ENCODE results near the gene SYK. TPM values are rescaled to one million over a fixed set of nuclear protein-coding genes. Genes with fewer than 3 reads are reported as not detected.
A peak's percentile ranks its signal among the peaks of the same experiment; 100 is the strongest.
"Not testable (repeated sequence)": the region's sequence is repeated elsewhere in the genome, so short reads cannot be mapped to it uniquely, and the experiment has no call there.

SYK gene
- 4.4 and 11.8 TPM in 2 replicates for total RNA-seq (2014; rRNA removed; shearing (Covaris generic); ENCODE audit: low replicate concordance)

- in situ Hi-C loops (cut with HindIII; ENCODE audit: low pct_unique_long_range_greater_than_20kb, low sequenced_read_pairs) = no loop called here
- DNase-seq (ENCODE audit: low read depth) = peak; percentile 45
These were observed at the start of gene SYK for GRCh38 chr9:90801241-90801972. Gene SYK (plus strand): TSS chr9:90801819. CDS start chr9:90843899, 42,080 bp downstream.

GRCh38 chr9:90755514-90756371, 45.9 kb upstream of the SYK start:
- in situ Hi-C loops (cut with HindIII; ENCODE audit: low pct_unique_long_range_greater_than_20kb, low sequenced_read_pairs) = not testable (repeated sequence)

GRCh38 chr9:90760577-90760976, 41.0 kb upstream of the SYK start:
- DNase-seq (ENCODE audit: low read depth); in situ Hi-C loops (cut with HindIII; ENCODE audit: low pct_unique_long_range_greater_than_20kb, low sequenced_read_pairs): not testable (repeated sequence)

More at GRCh38 chr9:90755514-90756371, 45.9 kb upstream of the SYK start:
- peak; percentile 56 for DNase-seq (ENCODE audit: low read depth)

GRCh38 chr9:90766731-90767130, 34.9 kb upstream of the SYK start:
- no peak for DNase-seq (ENCODE audit: low read depth)

GRCh38 chr9:90767523-90768100, 34.0 kb upstream of the SYK start:
- in situ Hi-C loops (cut with HindIII; ENCODE audit: low pct_unique_long_range_greater_than_20kb, low sequenced_read_pairs) = no loop called here
- peak; percentile 14 for DNase-seq (ENCODE audit: low read depth)

More at GRCh38 chr9:90766731-90767130, 34.9 kb upstream of the SYK start:
- in situ Hi-C loops (cut with HindIII; ENCODE audit: low pct_unique_long_range_greater_than_20kb, low sequenced_read_pairs) = no loop called here

- no peak for DNase-seq (ENCODE audit: low read depth)
- in situ Hi-C loops (cut with HindIII; ENCODE audit: low pct_unique_long_range_greater_than_20kb, low sequenced_read_pairs) = no loop called here
These were observed 31.4 kb upstream of the SYK start for GRCh38 chr9:90770182-90770738.

- DNase-seq (ENCODE audit: low read depth) = no peak
- in situ Hi-C loops (cut with HindIII; ENCODE audit: low pct_unique_long_range_greater_than_20kb, low sequenced_read_pairs) = no loop called here
These were observed 30.7 kb upstream of the SYK start for GRCh38 chr9:90770927-90771326.

GRCh38 chr9:90772386-90772785, 29.2 kb upstream of the SYK start:
- no peak for DNase-seq (ENCODE audit: low read depth)
- in situ Hi-C loops (cut with HindIII; ENCODE audit: low pct_unique_long_range_greater_than_20kb, low sequenced_read_pairs) = no loop called here

- in situ Hi-C loops (cut with HindIII; ENCODE audit: low pct_unique_long_range_greater_than_20kb, low sequenced_read_pairs) = no loop called here
- DNase-seq (ENCODE audit: low read depth) = no peak
These were observed 28.0 kb upstream of the SYK start for GRCh38 chr9:90773617-90774016.

- no peak for DNase-seq (ENCODE audit: low read depth)
- in situ Hi-C loops (cut with HindIII; ENCODE audit: low pct_unique_long_range_greater_than_20kb, low sequenced_read_pairs) = no loop called here
These were observed 27.5 kb upstream of the SYK start for GRCh38 chr9:90774071-90774470.

- DNase-seq (ENCODE audit: low read depth) = no peak
- in situ Hi-C loops (cut with HindIII; ENCODE audit: low pct_unique_long_range_greater_than_20kb, low sequenced_read_pairs) = no loop called here
These were observed 26.9 kb upstream of the SYK start for GRCh38 chr9:90774682-90775081.

- DNase-seq (ENCODE audit: low read depth) = no peak
- in situ Hi-C loops (cut with HindIII; ENCODE audit: low pct_unique_long_range_greater_than_20kb, low sequenced_read_pairs) = no loop called here
These were observed 26.0 kb upstream of the SYK start for GRCh38 chr9:90775657-90776056.

GRCh38 chr9:90778746-90779145, 22.9 kb upstream of the SYK start:
- no peak for DNase-seq (ENCODE audit: low read depth)
- in situ Hi-C loops (cut with HindIII; ENCODE audit: low pct_unique_long_range_greater_than_20kb, low sequenced_read_pairs) = no loop called here

- in situ Hi-C loops (cut with HindIII; ENCODE audit: low pct_unique_long_range_greater_than_20kb, low sequenced_read_pairs) = no loop called here
- no peak for DNase-seq (ENCODE audit: low read depth)
These were observed 18.1 kb upstream of the SYK start for GRCh38 chr9:90783552-90783951.

GRCh38 chr9:90783964-90784363, 17.7 kb upstream of the SYK start:
- no peak for DNase-seq (ENCODE audit: low read depth)
- in situ Hi-C loops (cut with HindIII; ENCODE audit: low pct_unique_long_range_greater_than_20kb, low sequenced_read_pairs) = no loop called here

- in situ Hi-C loops (cut with HindIII; ENCODE audit: low pct_unique_long_range_greater_than_20kb, low sequenced_read_pairs) = no loop called here
- DNase-seq (ENCODE audit: low read depth) = no peak
These were observed 13.7 kb upstream of the SYK start for GRCh38 chr9:90787771-90788460.

- in situ Hi-C loops (cut with HindIII; ENCODE audit: low pct_unique_long_range_greater_than_20kb, low sequenced_read_pairs); DNase-seq (ENCODE audit: low read depth): not testable (repeated sequence)
These were observed 13.1 kb upstream of the SYK start for GRCh38 chr9:90788527-90788926.

GRCh38 chr9:90789408-90789807, 12.2 kb upstream of the SYK start:
- in situ Hi-C loops (cut with HindIII; ENCODE audit: low pct_unique_long_range_greater_than_20kb, low sequenced_read_pairs) = no loop called here
- no peak for DNase-seq (ENCODE audit: low read depth)

All from Caki2 (cell line).